ENCODE results near the gene ZNF695.
"Not testable (repeated sequence)": the region's sequence is repeated elsewhere in the genome, so short reads cannot be mapped to it uniquely, and the experiment has no call there.

Gene ZNF695

GRCh38 chr1:247007511-247008405 lies at the start of gene ZNF695:
Gene ZNF695 (minus strand): TSS chr1:247008057. CDS start chr1:247007908, 149 bp downstream.
- peak; percentile 83 for DNase-seq

GRCh38 chr1:247056071-247056470 lies 48.2 kb upstream of the ZNF695 start:
- DNase-seq: no peak

- no peak for DNase-seq
Measured at GRCh38 chr1:247054992-247055415, 47.1 kb upstream of the ZNF695 start.

- DNase-seq: no peak
Measured at GRCh38 chr1:247047702-247048101, 39.8 kb upstream of the ZNF695 start.

GRCh38 chr1:247047260-247047659 lies 39.4 kb upstream of the ZNF695 start:
- no peak for DNase-seq

- no peak for DNase-seq
Measured at GRCh38 chr1:247043406-247043805, 35.5 kb upstream of the ZNF695 start.

- DNase-seq: no peak
Measured at GRCh38 chr1:247037511-247038320, 29.9 kb upstream of the ZNF695 start.

- not testable (repeated sequence) for DNase-seq
Measured at GRCh38 chr1:247032306-247032705, 24.4 kb upstream of the ZNF695 start.

GRCh38 chr1:247024658-247025057 lies 16.8 kb upstream of the ZNF695 start:
- not testable (repeated sequence) for DNase-seq

GRCh38 chr1:247013391-247013790 lies 5.5 kb upstream of the ZNF695 start:
- no peak for DNase-seq

GRCh38 chr1:247008406-247008799 lies 546 bp upstream of the ZNF695 start:
- no peak for DNase-seq

- not testable (repeated sequence) for DNase-seq
Measured at GRCh38 chr1:247004081-247004480, 3.8 kb downstream of the ZNF695 start.

GRCh38 chr1:246989901-246990300 lies 18.0 kb downstream of the ZNF695 start:
- no peak for DNase-seq

- DNase-seq: no peak
Measured at GRCh38 chr1:246988316-246988715, 19.5 kb downstream of the ZNF695 start.

GRCh38 chr1:246987083-246987690 lies 20.7 kb downstream of the ZNF695 start:
- DNase-seq: no peak

GRCh38 chr1:246978785-246979184 lies 29.1 kb downstream of the ZNF695 start:
- DNase-seq: no peak

GRCh38 chr1:246978281-246978680 lies 29.6 kb downstream of the ZNF695 start:
- DNase-seq: no peak

- DNase-seq: no peak
Measured at GRCh38 chr1:246971969-246972368, 35.9 kb downstream of the ZNF695 start.

GRCh38 chr1:246971090-246971721 lies 36.7 kb downstream of the ZNF695 start:
- DNase-seq: no peak

GRCh38 chr1:246969621-246970020 lies 38.2 kb downstream of the ZNF695 start:
- DNase-seq: no peak

- no peak for DNase-seq
Measured at GRCh38 chr1:246966502-246966901, 41.4 kb downstream of the ZNF695 start.

- DNase-seq: no peak
Measured at GRCh38 chr1:246959944-246960693, 47.7 kb downstream of the ZNF695 start.

All from amniotic stem cell (primary cell).